Raji (cell line): ENCODE data around the gene CLK4.

Source experiments
- POLR2A ChIP-seq: IDR thresholded peaks from 2 replicates; pipeline ENCODE4 v1.6.1; 2011; ENCODE audit warnings: low read depth, low read length, control low read depth; ENCODE audit not compliant: insufficient read depth

CLK4 gene

DNA sequence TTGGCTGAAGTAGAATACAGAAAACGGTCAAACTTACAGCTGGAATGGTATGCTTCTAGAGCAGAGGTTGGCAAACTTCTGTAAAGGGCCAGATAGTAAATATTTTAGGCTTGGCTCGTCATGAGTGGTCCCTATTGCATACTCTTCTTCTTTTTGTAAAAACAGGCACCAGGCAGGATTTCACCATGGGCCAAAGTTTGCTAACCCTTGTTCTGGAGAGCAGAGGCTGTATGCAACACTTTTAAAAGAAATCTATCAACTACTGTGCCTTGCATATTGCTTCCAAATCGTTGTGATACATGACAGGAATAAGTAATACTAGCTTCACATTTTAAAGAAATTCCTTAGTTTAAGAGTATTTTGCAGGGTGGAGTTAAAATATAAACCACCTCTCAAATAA lies 21.1 kb downstream of the CLK4 start:
- no peak for TF ChIP-seq POLR2A

GRCh38 chr5:178602752-178603151 lies 24.1 kb downstream of the CLK4 start:
- TF ChIP-seq POLR2A, result no peak

DNA sequence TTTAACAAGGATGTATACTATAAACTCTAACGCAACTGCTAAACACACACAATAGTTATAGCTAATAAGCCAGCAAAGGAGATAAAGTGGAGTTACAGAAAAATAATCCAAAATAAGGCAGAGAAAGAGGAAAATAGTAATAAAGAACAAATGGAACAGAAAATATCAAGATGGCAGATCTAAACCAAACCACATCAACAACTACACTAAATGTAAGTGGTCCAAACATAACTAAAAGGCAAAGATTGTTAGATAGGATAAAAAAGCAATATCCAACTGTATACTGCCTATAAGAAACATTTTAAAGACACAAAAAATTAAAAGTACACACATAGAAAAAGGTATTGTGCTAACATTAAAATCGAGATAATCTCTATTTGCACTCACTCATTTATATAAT lies 31.1 kb downstream of the CLK4 start:
- no peak for TF ChIP-seq POLR2A

DNA sequence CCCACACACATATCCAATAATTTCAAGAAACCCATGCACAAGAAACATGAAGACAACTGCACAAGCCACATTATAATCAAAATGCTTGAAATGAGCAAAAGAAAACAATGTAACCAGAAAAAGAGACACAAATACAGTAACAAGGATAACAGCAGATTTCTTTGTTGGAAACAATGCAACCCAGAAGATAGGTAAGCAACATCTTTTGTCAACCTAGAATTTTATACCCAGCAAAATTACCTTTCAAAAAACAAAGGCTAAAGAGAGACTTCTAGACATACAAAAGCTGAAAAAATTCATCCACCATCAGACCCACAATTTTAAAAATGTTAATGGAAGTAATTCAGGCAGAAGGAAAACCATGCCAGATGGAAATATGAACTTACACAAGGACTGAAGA lies 31.7 kb downstream of the CLK4 start:
- TF ChIP-seq POLR2A, result no peak

GRCh38 chr5:178590924-178591423 lies 35.9 kb downstream of the CLK4 start:
- TF ChIP-seq POLR2A, result no peak

GRCh38 chr5:178590141-178590923 lies 36.5 kb downstream of the CLK4 start, which contains the start of gene COL23A1:
COL23A1 (minus strand) TSS chr5:178590393.
- TF ChIP-seq POLR2A, result no peak

- no peak for TF ChIP-seq POLR2A
These were observed 37.4 kb downstream of the CLK4 start for GRCh38 chr5:178589180-178590140.

GRCh38 chr5:178588769-178589168 lies 38.1 kb downstream of the CLK4 start:
- no peak for TF ChIP-seq POLR2A

GRCh38 chr5:178587763-178588611 lies 38.9 kb downstream of the CLK4 start:
- TF ChIP-seq POLR2A, result no peak

- no peak for TF ChIP-seq POLR2A
These were observed 40.5 kb downstream of the CLK4 start for GRCh38 chr5:178586396-178586795.

DNA sequence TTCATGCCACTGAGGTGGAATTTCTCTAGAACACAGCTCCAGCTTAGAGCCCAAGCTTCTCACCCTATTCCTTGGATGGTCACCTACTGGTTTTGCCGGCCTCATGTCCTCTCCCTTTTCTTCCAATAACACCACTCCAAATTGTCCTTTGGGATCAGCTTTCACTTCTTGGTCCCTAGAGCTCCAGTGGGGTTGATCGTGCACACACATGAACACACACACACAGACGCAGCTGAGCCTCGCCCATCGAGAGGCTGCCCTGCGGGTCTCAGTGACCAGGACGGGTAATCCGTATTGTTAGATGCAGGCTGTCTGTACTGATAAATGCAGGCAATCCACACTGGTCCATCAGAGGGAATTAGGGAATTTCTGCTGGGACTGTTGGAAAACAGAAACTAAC lies 43.6 kb downstream of the CLK4 start:
- no peak for TF ChIP-seq POLR2A

GRCh38 chr5:178582291-178582690 lies 44.6 kb downstream of the CLK4 start:
- no peak for TF ChIP-seq POLR2A

DNA sequence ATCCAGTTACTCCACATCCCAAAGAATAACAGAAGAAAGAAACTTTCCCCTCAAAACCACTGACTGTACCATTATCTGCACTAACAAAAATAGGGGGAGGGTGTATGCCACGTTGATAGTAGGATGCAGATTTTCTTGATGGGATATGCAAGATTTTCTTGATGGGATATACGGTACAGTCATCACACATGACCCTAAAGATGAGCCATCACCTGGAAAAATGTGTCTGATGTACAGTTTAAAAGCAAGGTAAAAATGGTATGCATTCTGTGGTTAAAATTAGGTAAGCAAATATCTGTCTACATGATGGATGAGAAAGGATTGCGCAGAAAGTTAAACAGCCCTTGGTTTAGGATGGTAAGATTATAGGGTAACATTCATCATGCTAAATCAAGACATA lies 45.2 kb downstream of the CLK4 start:
- no peak for TF ChIP-seq POLR2A

GRCh38 chr5:178580271-178580955 lies 46.4 kb downstream of the CLK4 start:
- TF ChIP-seq POLR2A, result no peak
